SK-N-SH treated with all-trans-retinoic acid at 6 μM for 48 hours (cell line): ENCODE measurements around the gene RSPH9.

Experiments
- ATAC-seq: fragments of 200-7000 bp; cut with Tn5 transposase; 3 replicates; pipeline ENCODE4 v1.9.1; 2020; ENCODE audit warnings: mild to moderate bottlenecking, moderate library complexity
- ARNTL ChIP-seq: fragments of 450-650 bp; formaldehyde crosslinking; IDR thresholded peaks from 2 replicates; pipeline ENCODE4 v1.5.0; 2020; ENCODE audit warnings: low read depth, mild to moderate bottlenecking, moderate library complexity, borderline replicate concordance
- CREB5 ChIP-seq: fragments of 250-450 bp; sonication (Bioruptor Pico); IDR thresholded peaks from 2 replicates; pipeline ENCODE4 v1.5.1; 2020; ENCODE audit warnings: low read depth, mild to moderate bottlenecking, moderate library complexity
- ESRRG ChIP-seq: fragments of 250-450 bp; sonication (Bioruptor Pico); IDR thresholded peaks from 2 replicates; pipeline ENCODE4 v1.6.1; 2021; ENCODE audit warnings: mild to moderate bottlenecking
- GLIS3 ChIP-seq: fragments of 250-450 bp; sonication (Bioruptor Pico); IDR thresholded peaks from 2 replicates; pipeline ENCODE4 v1.5.0; 2020; ENCODE audit warnings: mild to moderate bottlenecking, moderate library complexity
- PATZ1 ChIP-seq: fragments of 250-450 bp; sonication (Bioruptor Pico); IDR thresholded peaks from 2 replicates; pipeline ENCODE4 v1.8.0; 2020; ENCODE audit warnings: mild to moderate bottlenecking, moderate library complexity, borderline replicate concordance
- PPARA ChIP-seq: fragments of 250-450 bp; sonication (Bioruptor Pico); IDR thresholded peaks from 2 replicates; pipeline ENCODE4 v1.5.0; 2020; ENCODE audit warnings: mild to moderate bottlenecking, borderline replicate concordance
- RARB ChIP-seq: fragments of 250-450 bp; sonication (Bioruptor Pico); IDR thresholded peaks from 2 replicates; pipeline ENCODE4 v1.8.0; 2021; ENCODE audit warnings: mild to moderate bottlenecking, moderate library complexity
- SNAI2 ChIP-seq: fragments of 250-450 bp; sonication (Bioruptor Pico); IDR thresholded peaks from 2 replicates; pipeline ENCODE4 v1.5.0; 2020; ENCODE audit warnings: mild to moderate bottlenecking, moderate library complexity
- TCF4 ChIP-seq: fragments of 250-450 bp; sonication (Bioruptor Pico); IDR thresholded peaks from 2 replicates; pipeline ENCODE4 v1.8.0; 2021; ENCODE audit warnings: mild to moderate bottlenecking, moderate library complexity, borderline replicate concordance
- TF ChIP-seq, protein P1 (sequence below): fragments of 250-450 bp; sonication (Bioruptor Pico); IDR thresholded peaks from 2 replicates; pipeline ENCODE4 v1.5.0; 2020; ENCODE audit warnings: mild to moderate bottlenecking, moderate library complexity

The RSPH9 gene

DNA sequence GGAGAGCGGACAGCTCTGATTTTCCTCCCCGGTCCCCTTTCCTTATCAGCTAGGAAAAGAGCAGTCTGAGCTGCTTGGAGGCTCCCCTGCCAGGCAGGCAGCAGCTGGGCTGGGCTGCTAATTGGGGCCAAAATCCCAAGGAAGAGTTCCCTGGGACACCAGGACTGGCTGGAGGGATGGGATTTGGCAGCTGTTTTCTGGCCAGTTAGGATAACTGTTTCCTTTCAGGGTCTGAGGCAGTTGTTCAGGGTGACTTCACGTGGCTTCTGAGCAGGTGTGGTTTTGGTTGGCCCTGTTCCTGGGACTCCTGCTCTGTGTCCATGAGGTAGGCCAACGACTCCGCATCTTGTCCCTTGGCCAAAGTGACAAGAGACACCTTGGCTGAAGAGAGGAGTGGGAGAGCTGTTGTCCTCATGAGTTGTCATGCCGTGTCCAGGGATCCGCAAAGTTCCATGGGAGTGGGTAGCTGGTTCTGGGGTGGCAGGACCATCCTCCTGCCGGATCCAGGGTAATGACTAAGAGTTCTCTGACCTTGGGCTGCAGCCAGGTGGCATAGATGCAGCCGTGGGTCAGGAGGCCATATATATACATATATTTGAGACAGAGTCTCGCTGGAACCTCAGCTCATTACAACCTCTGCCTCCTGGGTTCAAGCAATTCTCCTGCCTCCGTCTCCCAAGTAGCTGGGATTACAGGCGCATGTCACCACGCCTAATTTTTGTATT lies 21.5 kb downstream of the RSPH9 start:
- no peak for ATAC-seq
- TF ChIP-seq GLIS3 (no peak), ARNTL (CRISPR knock-in tag) (no peak), PATZ1 (CRISPR knock-in tag) (no peak), SNAI2 (CRISPR knock-in tag) (no peak)

DNA sequence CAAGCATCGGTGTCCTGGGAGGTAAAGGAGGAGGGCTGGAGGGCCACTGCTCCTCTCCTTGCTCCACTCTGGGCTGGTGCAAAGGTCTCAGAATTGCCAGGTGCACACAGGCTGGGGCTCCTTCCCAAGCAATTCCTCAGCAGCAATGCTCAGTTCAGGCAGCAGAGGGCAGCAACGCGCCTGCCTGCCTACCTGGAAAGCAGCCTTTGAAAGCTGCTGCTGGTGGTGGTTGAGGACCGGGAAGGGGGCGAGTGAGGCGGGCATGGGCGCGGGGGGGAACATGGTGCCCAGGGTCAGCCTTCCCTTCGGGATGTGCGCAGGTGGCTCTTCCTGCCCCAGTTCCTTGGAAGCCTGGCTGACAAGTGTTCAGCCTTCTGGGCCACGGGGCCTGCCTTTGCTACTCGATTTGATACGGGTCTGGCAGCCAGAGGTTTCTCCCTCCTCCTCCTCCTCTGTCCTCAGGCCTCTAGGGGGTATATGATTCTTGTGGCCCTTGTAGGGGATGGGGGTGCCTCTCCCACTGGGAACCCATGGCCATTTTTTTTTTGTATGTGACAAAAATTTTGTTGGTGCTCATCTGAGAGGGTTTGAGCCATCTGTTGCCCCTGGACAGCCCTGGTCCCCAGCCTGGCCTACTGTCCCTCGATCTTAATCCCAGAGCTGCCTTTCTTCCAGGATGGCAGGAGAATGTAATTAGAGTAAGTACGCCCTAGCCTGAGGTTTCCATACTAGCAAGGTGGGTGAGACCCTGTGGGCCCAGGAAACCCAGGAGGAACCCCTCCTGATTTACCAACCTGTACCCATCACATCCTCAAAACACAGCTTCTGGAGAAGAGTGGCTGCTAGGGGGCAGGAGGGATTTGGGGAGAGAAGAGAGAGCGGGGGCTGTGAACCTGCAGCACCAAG lies 22.7 kb downstream of the RSPH9 start:
- TF ChIP-seq CREB5 = peak; percentile 53; the same call in 1 of the 2 replicates
- TF ChIP-seq, protein P1, sequence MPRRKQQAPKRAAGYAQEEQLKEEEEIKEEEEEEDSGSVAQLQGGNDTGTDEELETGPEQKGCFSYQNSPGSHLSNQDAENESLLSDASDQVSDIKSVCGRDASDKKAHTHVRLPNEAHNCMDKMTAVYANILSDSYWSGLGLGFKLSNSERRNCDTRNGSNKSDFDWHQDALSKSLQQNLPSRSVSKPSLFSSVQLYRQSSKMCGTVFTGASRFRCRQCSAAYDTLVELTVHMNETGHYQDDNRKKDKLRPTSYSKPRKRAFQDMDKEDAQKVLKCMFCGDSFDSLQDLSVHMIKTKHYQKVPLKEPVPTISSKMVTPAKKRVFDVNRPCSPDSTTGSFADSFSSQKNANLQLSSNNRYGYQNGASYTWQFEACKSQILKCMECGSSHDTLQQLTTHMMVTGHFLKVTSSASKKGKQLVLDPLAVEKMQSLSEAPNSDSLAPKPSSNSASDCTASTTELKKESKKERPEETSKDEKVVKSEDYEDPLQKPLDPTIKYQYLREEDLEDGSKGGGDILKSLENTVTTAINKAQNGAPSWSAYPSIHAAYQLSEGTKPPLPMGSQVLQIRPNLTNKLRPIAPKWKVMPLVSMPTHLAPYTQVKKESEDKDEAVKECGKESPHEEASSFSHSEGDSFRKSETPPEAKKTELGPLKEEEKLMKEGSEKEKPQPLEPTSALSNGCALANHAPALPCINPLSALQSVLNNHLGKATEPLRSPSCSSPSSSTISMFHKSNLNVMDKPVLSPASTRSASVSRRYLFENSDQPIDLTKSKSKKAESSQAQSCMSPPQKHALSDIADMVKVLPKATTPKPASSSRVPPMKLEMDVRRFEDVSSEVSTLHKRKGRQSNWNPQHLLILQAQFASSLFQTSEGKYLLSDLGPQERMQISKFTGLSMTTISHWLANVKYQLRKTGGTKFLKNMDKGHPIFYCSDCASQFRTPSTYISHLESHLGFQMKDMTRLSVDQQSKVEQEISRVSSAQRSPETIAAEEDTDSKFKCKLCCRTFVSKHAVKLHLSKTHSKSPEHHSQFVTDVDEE (CRISPR knock-in tag) = no peak
- peak; percentile 80 for ATAC-seq

GRCh38 chr6:43668151-43669028 lies 23.6 kb downstream of the RSPH9 start:
- TF ChIP-seq PATZ1 (CRISPR knock-in tag) (no peak), GLIS3 (0 out of 2 replicates have a peak, but pooled peaks have one; percentile 8)
- TF ChIP-seq, all 23 proteins: peak for 1
- peak; percentile 54 for ATAC-seq

DNA sequence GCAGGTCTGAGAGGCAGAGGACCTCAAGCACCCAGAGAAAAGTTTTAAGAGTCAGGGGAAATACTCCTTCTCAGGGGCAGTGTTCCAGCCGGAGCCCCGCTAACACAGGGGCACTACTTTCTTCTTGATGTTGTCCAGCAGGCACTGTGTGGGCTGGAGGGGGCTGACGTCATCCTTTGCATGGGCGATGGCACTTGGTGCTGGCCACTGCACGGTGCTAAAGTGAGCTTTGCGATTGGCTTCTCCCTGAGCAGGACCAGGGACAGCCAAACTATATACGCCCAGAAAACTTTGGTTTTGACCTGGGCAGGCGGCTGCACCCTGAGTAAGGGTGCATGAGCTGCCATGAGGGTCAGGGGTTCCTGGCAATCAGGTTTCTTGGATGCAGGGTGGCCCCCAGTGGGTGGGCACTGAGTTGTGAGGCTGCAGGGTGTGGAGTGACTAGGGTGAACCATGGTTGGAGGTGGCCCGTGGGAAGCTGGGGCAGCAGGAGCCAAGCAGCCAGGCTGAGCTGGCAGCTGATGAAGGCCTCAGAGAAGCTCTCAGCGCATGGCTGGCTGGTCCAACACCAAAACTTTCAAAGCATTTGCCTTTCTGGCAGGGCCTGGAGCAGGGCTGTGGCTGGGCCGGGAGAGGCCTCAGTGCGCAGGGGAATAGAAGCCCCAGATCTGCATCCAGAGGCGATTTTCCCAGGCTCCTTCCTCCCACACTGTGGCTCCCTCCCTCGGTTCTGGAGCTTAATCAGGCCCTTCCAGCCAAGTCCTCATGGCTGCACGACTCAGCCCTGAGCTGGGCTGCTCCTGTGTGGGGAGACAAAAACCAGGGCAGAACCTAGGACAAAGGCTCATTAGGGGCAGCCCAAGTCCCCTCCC lies 24.4 kb downstream of the RSPH9 start:
- ATAC-seq = peak; percentile 44
- TF ChIP-seq TCF4 (CRISPR knock-in tag) (no peak), PPARA (no peak), RARB (no peak)

DNA sequence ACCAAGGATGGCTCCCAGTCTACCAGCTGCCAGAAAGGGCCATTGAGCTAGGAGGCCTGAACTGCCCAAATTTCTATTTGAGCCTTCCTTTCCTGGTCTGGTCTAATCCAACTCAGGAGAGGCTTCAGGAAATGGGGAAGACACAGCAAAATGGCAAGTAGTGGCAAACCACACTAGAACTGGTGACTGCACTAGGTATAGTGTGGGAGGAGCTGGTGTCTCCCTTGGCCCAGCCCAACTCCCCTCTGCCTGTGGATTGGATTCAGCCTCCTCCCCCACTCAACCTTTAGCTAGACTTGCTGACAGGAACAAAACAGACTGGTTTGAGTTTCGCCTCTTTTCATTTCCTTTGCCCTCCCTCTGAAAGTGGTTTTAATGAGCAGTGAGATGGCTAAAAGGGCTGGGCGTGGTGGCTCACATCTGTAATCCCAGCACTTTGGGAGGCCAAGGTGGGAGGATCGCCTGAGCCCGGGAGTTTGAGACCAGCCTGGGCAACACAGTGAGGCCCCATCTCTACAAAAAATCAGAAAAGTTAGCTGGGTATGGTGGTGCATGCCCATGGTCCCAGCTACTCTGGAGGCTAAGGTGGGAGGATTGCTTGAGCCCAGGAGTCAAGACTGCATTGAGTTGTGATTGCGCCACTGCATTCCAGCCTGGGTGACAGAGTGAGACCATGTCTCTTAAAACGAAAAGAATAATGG lies 25.2 kb downstream of the RSPH9 start:
- no peak for ATAC-seq
- TF ChIP-seq ESRRG (CRISPR knock-in tag) = no peak
